SK-N-SH (cell line): ENCODE data around the gene SNCA.

Source experiments
- FOXM1 ChIP-seq: IDR thresholded peaks from 2 replicates; pipeline ENCODE4 v1.4.0; 2012; ENCODE audit warnings: low read depth, mild to moderate bottlenecking
- GATA2 ChIP-seq: sonication (generic); formaldehyde crosslinking; IDR thresholded peaks from 2 replicates; pipeline ENCODE4 v1.5.0; 2020; ENCODE audit warnings: mild to moderate bottlenecking, missing genetic modification reagents
- TF ChIP-seq, protein P1 (sequence below): fragments of 200-600 bp; sonication (generic); IDR thresholded peaks from 2 replicates; pipeline ENCODE4 v1.6.1; 2017; ENCODE audit warnings: antibody characterized with exemption, mild to moderate bottlenecking, moderate library complexity

- TF ChIP-seq, protein P1, sequence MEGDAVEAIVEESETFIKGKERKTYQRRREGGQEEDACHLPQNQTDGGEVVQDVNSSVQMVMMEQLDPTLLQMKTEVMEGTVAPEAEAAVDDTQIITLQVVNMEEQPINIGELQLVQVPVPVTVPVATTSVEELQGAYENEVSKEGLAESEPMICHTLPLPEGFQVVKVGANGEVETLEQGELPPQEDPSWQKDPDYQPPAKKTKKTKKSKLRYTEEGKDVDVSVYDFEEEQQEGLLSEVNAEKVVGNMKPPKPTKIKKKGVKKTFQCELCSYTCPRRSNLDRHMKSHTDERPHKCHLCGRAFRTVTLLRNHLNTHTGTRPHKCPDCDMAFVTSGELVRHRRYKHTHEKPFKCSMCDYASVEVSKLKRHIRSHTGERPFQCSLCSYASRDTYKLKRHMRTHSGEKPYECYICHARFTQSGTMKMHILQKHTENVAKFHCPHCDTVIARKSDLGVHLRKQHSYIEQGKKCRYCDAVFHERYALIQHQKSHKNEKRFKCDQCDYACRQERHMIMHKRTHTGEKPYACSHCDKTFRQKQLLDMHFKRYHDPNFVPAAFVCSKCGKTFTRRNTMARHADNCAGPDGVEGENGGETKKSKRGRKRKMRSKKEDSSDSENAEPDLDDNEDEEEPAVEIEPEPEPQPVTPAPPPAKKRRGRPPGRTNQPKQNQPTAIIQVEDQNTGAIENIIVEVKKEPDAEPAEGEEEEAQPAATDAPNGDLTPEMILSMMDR = no peak
- TF ChIP-seq FOXM1 = no peak
- TF ChIP-seq GATA2 = no peak
Observed at GRCh38 chr4:89681671-89682070, 155.3 kb downstream of the SNCA start.
